ENCODE results near the gene CREB3L1. TPM values are rescaled to one million over a fixed set of nuclear protein-coding genes. Genes with fewer than 3 reads are reported as not detected.

Gene CREB3L1
- total RNA-seq, 2 donors from 2014 or later = 8.8 to 9.9 TPM

GRCh38 chr11:46361283-46362155 lies 84.1 kb downstream of the CREB3L1 start:
- Mint-ChIP-seq H3K9me3 (no peaks in the 10 kb centered on the region), H3K4me1 (peaks cover 27% of the 10 kb centered on the region), H3K36me3 (ENCODE audit: low read depth) (no peaks in the 10 kb centered on the region), H3K27ac (no peak overlapping the region), H3K27me3 (ENCODE audit: insufficient read depth) (no peaks in the 10 kb centered on the region), H3K4me3 (no peak overlapping the region)
- Histone ChIP-seq H3K27me3 (ENCODE audit: control insufficient read depth, insufficient read depth, low read length, poor library complexity, severe bottlenecking) (no peaks in the 10 kb centered on the region), H3K4me3 (ENCODE audit: low read length) (no peak overlapping the region), H3K9me3 (ENCODE audit: control insufficient read depth, low read length) (no peaks in the 10 kb centered on the region), H3K9ac (ENCODE audit: extremely low read depth, low read length, poor library complexity, severe bottlenecking) (no peak overlapping the region), H3K27ac (ENCODE audit: low read depth, low read length) (peak overlapping the region; percentile 66), H3K4me1 (ENCODE audit: control insufficient read depth, insufficient read depth, low read length) (peaks cover 6% of the 10 kb centered on the region), H3K36me3 (ENCODE audit: control insufficient read depth, insufficient read depth, low read length) (no peaks in the 10 kb centered on the region)
- no peak for TF ChIP-seq CTCF (conservative IDR thresholded peaks at IDR 0.05)
- 66 to 75% methylated on average over 12 to 26 of the region's 26 CpGs for WGBS, 2 experiments (ENCODE audit: insufficient coverage in 1 of 2, insufficient read length in 1 of 2)
- DNase-seq = no peak

- 92 to 98% methylated on average over 11 to 20 of the region's 20 CpGs for WGBS, 2 experiments (ENCODE audit: insufficient coverage in 1 of 2, insufficient read length in 1 of 2)
- H3K4me3 Mint-ChIP-seq = no peak overlapping the region
- no peaks in the 10 kb centered on the region for H3K27me3 Mint-ChIP-seq (ENCODE audit: insufficient read depth)
Observed at GRCh38 chr11:46362156-46363030, 84.9 kb downstream of the CREB3L1 start.

More at GRCh38 chr11:46362156-46363030, 84.9 kb downstream of the CREB3L1 start:
- H3K9me3 ChIP-seq (ENCODE audit: control insufficient read depth, low read length) = no peaks in the 10 kb centered on the region
- no peaks in the 10 kb centered on the region for H3K9me3 Mint-ChIP-seq
- H3K27me3 ChIP-seq (ENCODE audit: control insufficient read depth, insufficient read depth, low read length, poor library complexity, severe bottlenecking) = no peaks in the 10 kb centered on the region
- no peaks in the 10 kb centered on the region for H3K36me3 Mint-ChIP-seq (ENCODE audit: low read depth)
- no peak overlapping the region for H3K4me3 ChIP-seq (ENCODE audit: low read length)
- no peak for DNase-seq
- TF ChIP-seq CTCF (conservative IDR thresholded peaks at IDR 0.05) = no peak
- H3K36me3 ChIP-seq (ENCODE audit: control insufficient read depth, insufficient read depth, low read length) = no peaks in the 10 kb centered on the region
- no peak overlapping the region for H3K9ac ChIP-seq (ENCODE audit: extremely low read depth, low read length, poor library complexity, severe bottlenecking)
- H3K27ac ChIP-seq (ENCODE audit: low read depth, low read length) = peak overlapping the region; percentile 72
- peaks cover 6% of the 10 kb centered on the region for H3K4me1 ChIP-seq (ENCODE audit: control insufficient read depth, insufficient read depth, low read length)
- peak overlapping the region; percentile 85 for H3K27ac Mint-ChIP-seq
- H3K4me1 Mint-ChIP-seq = peaks cover 19% of the 10 kb centered on the region

Measured in endodermal cell (in vitro differentiated cells).